HFF-Myc (cell line): ENCODE data around the gene LGALS3.
A peak's percentile ranks its signal among the peaks of the same experiment; 100 is the strongest.

Experiments used
- DNase-seq: peaks from one replicate; pipeline ENCODE4 v3.0.0-alpha.2; 2011; ENCODE audit warnings: low read depth; ENCODE audit errors: extremely low read depth
- H3K4me3 ChIP-seq: replicated peaks from 2 replicates; pipeline ENCODE4 v1.5.1; 2011; ENCODE audit warnings: low read depth, mild to moderate bottlenecking, control low read depth, low read length
- TF ChIP-seq, protein P1 (sequence below): IDR thresholded peaks from 2 replicates; pipeline ENCODE4 v1.5.1; 2012; ENCODE audit warnings: mild to moderate bottlenecking, low read depth, low read length, control low read depth; ENCODE audit errors: missing control alignments

The LGALS3 gene

DNA sequence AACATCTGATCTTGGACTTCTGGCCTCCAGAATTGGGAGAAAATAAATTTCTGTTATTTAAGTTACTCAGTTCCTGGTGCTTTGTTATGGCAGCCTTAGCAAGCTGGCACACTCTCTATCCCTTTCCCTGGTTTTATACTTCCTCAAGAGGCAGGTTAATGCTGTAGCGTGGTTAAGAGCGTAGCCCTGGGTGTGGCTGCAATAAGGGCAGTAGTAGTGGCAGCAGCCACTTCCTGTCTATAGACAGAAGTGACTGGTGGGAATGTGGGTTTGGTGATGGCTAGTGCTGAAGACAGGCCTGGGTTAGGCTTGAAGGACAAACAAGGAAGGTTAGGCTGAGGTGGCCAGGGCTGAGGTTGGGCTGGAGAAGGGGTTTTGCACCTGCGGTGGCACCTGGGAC, 3.6 kb upstream of the LGALS3 start:
- TF ChIP-seq, protein P1, sequence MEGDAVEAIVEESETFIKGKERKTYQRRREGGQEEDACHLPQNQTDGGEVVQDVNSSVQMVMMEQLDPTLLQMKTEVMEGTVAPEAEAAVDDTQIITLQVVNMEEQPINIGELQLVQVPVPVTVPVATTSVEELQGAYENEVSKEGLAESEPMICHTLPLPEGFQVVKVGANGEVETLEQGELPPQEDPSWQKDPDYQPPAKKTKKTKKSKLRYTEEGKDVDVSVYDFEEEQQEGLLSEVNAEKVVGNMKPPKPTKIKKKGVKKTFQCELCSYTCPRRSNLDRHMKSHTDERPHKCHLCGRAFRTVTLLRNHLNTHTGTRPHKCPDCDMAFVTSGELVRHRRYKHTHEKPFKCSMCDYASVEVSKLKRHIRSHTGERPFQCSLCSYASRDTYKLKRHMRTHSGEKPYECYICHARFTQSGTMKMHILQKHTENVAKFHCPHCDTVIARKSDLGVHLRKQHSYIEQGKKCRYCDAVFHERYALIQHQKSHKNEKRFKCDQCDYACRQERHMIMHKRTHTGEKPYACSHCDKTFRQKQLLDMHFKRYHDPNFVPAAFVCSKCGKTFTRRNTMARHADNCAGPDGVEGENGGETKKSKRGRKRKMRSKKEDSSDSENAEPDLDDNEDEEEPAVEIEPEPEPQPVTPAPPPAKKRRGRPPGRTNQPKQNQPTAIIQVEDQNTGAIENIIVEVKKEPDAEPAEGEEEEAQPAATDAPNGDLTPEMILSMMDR = no peak
- H3K4me3 ChIP-seq = no peak overlapping the region
- DNase-seq = no peak

GRCh38 chr14:55126034-55126433, 3.0 kb upstream of the LGALS3 start:
- TF ChIP-seq, protein P1 = no peak
- no peak overlapping the region for H3K4me3 ChIP-seq
- no peak for DNase-seq

DNA sequence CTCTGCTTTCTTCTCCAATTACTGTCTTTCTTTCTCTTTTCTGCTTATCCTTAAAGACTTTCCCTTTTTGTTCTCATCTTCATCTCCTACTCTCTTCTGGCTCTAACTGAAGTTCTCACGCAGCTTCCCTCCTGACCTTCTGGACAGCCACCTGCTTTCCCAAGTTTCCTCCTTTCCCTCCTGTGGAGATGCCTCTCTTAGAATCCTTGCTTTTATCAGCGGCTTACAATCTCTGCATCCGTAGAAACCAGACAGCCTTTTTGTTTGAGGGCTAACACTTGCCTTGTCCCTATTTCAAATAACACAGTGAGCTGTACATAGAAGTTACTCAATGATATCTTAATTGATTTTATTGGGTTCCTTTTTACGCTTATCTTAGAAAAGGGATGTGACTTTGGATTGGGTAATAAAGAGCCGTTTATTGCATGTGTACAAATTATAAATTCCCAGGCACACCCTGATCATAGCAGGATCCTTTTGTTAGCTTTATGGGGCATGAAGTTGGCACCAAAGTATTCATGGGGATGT, 2.1 kb upstream of the LGALS3 start:
- DNase-seq = no peak
- TF ChIP-seq, protein P1 = no peak
- H3K4me3 ChIP-seq = no peak overlapping the region

DNA sequence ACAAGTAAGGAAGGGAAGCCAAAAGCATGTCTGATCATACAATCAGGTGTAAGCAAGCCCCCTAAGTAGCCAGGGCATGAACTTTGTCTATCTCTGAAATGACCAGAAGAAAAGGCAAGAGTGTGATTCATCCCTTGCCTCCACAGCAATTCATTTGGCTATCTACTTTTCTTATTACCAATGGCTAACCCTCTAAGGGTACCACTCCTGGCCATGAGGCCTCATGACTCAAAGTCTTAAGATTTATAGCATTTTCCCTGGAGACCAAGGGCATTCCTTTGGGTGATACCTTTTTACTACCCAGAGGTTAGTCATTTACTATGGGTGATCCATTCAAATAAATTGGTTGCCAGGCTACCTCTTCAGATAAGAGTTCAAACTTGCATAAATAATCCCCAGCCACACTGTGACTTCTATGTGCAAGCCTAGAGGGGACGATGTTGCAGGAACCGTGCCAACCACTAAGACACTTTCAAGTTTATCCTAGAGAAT, 1.5 kb upstream of the LGALS3 start:
- TF ChIP-seq, protein P1 = no peak

DNA sequence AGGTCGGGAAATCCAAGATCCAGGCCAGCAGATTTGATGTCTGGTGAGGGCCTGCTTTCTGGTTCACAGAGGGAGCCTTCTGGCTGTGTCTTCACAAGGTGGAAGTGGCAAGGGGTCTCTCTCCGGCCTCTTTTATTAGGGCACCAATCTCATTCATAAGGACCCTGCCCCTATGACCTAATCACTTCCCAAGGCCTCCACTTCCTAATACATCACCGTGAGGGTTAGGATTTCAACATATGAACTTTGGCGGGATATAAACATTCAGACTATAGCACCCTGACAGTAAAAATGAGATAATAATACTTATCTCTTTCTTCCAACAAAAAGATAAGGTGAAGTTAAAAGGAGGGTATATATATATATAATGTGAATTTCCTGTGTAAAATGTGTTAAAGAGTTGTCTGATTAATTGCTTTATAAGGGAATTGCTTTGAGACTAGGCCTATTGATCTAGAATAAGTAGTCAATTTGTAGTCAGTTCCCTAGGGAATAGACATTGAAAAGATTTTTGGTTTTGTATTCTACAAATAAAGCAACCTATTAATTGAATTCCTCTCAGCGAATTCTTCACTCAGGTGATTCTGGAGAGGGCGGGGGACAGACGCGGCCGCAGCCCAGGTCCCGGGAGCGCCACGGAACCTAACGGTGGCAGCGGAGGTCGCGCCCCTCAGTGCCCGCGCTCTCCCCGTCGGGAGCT, 516 bp upstream of the LGALS3 start:
- TF ChIP-seq, protein P1 = no peak
- DNase-seq = no peak
- H3K4me3 ChIP-seq = peak overlapping the region; percentile 82

More for the DNA sequence above, 1.5 kb upstream of the LGALS3 start:
- no peak for DNase-seq
- no peak overlapping the region for H3K4me3 ChIP-seq

DNA sequence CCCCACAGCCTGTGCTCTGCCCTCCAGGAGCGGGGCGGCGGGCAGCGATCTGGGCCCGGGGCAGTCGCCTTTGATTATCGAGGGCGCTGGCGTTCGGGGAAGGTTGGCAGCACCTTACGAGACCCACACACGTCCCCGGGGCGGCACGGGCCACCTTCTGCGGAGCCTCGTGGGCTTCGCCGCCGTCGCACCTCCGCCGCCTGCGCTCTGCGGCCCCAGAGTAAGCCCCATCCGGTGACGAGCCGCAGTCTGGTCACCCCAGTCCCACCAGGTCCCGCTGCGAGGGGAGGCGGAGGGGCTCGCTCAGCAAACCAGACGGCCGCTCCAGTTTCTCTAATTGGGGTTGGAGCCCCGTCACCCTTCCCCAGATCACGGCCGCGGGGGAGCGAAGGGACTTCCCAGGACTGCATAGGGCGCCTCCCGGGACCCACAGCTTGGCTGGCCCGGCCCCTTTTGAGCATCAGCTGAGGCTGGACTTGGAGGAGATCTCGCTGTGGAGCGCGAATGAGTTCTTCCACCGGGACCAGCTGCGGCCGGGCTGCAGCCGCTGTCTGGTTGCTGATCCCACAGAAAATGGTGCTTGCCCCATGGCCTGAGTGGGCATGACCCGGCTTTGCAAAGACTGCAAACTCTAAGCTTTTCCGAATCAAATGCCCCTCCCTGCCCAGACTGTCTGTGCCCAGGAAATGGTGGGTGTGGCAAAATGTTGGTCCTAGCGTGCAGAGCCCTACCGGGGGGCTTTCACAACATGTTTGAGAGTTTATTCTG, 560 bp downstream of the LGALS3 start:
- no peak for DNase-seq
- H3K4me3 ChIP-seq = peak overlapping the region; percentile 82
- TF ChIP-seq, protein P1 = no peak
